ENCODE measurements around the gene LACTB.

LACTB gene, protein sequence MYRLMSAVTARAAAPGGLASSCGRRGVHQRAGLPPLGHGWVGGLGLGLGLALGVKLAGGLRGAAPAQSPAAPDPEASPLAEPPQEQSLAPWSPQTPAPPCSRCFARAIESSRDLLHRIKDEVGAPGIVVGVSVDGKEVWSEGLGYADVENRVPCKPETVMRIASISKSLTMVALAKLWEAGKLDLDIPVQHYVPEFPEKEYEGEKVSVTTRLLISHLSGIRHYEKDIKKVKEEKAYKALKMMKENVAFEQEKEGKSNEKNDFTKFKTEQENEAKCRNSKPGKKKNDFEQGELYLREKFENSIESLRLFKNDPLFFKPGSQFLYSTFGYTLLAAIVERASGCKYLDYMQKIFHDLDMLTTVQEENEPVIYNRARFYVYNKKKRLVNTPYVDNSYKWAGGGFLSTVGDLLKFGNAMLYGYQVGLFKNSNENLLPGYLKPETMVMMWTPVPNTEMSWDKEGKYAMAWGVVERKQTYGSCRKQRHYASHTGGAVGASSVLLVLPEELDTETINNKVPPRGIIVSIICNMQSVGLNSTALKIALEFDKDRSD

DNA sequence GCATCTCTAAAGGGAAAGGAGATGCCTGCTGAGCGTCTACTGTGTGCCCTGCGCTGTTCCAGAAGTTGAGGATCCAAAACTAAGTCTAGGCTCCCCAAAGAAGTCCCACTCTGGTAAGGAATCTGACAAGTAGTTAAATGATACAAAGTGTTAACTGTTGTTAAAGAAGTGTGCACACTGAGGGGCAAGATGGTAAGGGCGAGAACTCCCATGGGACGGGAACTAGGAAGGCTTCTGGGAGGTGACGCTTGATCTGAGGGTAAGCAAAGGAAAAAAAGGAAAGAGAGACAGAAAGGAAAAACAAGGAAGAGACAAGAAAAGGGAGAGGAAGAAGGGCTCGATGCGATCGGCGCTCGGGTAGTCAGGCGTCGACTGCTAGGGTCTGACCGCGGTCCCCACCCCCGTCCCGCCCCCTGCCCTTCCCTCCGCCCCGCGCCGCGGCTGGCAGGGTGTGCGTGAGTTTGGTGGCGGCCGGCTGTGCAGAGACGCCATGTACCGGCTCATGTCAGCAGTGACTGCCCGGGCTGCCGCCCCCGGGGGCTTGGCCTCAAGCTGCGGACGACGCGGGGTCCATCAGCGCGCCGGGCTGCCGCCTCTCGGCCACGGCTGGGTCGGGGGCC, at the start of gene LACTB:
LACTB (plus strand) TSS at position 480 of the 620 bp plus-strand sequence; CDS start at position 491, 11 bp downstream.
- Histone ChIP-seq H3K4me3 (ENCODE audit: low read length) (peak within 1 kb of the TSS; percentile 83), H3K4me1 (ENCODE audit: control insufficient read depth, insufficient read depth, low read length) (peaks cover 3% of the 10 kb centered on the region), H3K27me3 (ENCODE audit: control insufficient read depth, insufficient read depth, low read length) (no peaks in the 10 kb centered on the region), H3K27ac (ENCODE audit: low read depth, low read length) (peak within 1 kb of the TSS; percentile 91), H3K36me3 (ENCODE audit: control insufficient read depth, insufficient read depth, low read length) (no peaks in the 10 kb centered on the region), H3K9ac (ENCODE audit: low read length) (peak within 1 kb of the TSS; percentile 51)

DNA sequence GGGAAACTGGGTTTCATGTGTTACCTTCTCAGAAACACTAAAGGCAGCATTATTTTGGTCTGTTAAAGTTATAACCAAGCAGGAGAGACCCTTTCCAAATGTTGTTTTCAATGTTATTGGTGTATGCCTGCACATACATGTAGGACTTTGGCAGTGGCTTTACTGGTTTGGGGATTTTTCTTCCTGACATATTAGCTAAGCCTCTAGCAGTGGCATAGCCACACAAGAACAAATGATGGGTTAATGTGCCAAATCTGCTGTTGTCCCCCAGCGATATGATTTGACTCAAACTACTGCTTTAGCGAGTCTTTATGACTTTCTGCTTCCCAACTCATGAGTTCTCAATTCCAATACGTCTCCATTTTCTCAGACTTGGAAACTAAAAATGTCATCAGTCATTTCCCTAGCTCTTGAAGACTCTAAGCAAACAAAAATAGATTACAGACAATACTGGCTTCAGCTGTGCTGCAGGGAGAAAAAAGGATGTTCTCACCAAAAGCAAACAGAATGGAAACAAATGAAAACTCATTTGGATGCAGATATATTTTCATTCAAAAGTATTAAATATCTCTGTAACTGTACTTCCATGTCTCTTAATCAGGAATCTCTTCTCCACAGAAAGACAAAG, 49.5 kb upstream of the LACTB start:
- H3K4me1 ChIP-seq (ENCODE audit: control insufficient read depth, insufficient read depth, low read length), result peaks cover 40% of the 10 kb centered on the region

DNA sequence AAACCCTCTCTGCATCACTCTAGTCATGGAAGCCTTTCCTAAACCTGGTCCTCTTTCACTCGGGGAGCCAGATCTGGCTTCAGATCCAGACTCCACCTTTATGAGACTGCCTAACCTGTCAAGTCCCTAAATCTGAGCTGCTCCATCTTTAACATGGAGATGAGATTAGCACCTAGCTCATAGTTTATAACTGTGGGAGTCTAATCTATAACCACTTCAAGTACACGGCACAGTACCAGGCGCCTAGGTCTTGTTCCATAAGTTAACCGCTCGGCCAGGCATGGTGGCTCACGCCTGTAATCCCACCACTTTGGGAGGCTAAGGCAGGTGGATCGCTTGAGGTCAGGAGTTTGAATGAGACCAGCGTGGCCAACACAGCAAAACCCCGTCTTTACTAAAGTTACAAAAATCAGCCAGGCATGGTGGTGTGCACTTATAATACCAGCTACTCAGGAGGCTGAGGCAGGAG, 48.8 kb upstream of the LACTB start:
- Histone ChIP-seq H3K4me1 (ENCODE audit: control insufficient read depth, insufficient read depth, low read length) (peaks cover 34% of the 10 kb centered on the region), H3K27ac (ENCODE audit: low read depth, low read length) (peak overlapping the region; percentile 11), H3K27me3 (ENCODE audit: control insufficient read depth, insufficient read depth, low read length) (no peaks in the 10 kb centered on the region)

More for the DNA sequence above, 49.5 kb upstream of the LACTB start:
- H3K27ac ChIP-seq (ENCODE audit: low read depth, low read length), result peak overlapping the region; percentile 11
- no peaks in the 10 kb centered on the region for H3K27me3 ChIP-seq (ENCODE audit: control insufficient read depth, insufficient read depth, low read length)
- H3K36me3 ChIP-seq (ENCODE audit: control insufficient read depth, insufficient read depth, low read length), result peaks cover 32% of the 10 kb centered on the region
- H3K9ac ChIP-seq (ENCODE audit: low read length), result no peak overlapping the region
- no peak overlapping the region for H3K4me3 ChIP-seq (ENCODE audit: low read length)

DNA sequence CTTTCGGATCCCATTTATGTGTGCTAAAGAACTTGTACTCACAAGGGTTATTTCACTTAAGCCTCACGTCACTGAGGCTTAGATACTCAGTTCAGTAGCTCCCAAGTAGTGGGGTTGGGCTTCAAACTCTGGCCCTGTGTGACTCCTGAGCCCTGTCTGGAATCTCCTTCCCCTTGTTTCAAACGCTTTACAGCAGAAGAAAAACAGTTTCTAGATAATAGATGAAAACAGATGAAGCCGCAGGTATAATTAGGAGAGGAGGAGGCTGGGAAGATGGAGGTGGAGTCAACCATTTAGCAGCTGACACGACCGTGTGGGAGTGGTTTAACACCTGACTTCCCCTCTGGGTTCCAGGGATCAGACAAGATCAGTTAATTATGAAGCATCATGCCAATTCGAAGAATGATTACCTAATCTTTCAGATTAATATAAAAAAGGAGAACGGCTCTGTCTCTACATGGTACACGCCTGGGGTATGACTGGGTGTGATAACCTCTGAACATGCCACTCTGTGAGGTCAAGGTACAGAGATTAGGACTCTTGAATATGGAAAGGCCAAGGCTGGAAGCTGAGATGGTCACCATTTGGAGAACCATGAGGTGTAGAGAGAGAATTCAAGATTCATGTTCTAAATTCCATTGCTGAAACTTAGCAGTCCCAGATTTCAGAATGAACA, 48.0 kb upstream of the LACTB start:
- H3K36me3 ChIP-seq (ENCODE audit: control insufficient read depth, insufficient read depth, low read length), result peaks cover 20% of the 10 kb centered on the region
- H3K4me1 ChIP-seq (ENCODE audit: control insufficient read depth, insufficient read depth, low read length), result peaks cover 31% of the 10 kb centered on the region
- H3K27ac ChIP-seq (ENCODE audit: low read depth, low read length), result peak overlapping the region; percentile 64
- H3K4me3 ChIP-seq (ENCODE audit: low read length), result no peak overlapping the region
- H3K9ac ChIP-seq (ENCODE audit: low read length), result no peak overlapping the region
- no peaks in the 10 kb centered on the region for H3K27me3 ChIP-seq (ENCODE audit: control insufficient read depth, insufficient read depth, low read length)

More for the DNA sequence above, 48.8 kb upstream of the LACTB start:
- peaks cover 28% of the 10 kb centered on the region for H3K36me3 ChIP-seq (ENCODE audit: control insufficient read depth, insufficient read depth, low read length)
- no peak overlapping the region for H3K4me3 ChIP-seq (ENCODE audit: low read length)
- H3K9ac ChIP-seq (ENCODE audit: low read length), result no peak overlapping the region

DNA sequence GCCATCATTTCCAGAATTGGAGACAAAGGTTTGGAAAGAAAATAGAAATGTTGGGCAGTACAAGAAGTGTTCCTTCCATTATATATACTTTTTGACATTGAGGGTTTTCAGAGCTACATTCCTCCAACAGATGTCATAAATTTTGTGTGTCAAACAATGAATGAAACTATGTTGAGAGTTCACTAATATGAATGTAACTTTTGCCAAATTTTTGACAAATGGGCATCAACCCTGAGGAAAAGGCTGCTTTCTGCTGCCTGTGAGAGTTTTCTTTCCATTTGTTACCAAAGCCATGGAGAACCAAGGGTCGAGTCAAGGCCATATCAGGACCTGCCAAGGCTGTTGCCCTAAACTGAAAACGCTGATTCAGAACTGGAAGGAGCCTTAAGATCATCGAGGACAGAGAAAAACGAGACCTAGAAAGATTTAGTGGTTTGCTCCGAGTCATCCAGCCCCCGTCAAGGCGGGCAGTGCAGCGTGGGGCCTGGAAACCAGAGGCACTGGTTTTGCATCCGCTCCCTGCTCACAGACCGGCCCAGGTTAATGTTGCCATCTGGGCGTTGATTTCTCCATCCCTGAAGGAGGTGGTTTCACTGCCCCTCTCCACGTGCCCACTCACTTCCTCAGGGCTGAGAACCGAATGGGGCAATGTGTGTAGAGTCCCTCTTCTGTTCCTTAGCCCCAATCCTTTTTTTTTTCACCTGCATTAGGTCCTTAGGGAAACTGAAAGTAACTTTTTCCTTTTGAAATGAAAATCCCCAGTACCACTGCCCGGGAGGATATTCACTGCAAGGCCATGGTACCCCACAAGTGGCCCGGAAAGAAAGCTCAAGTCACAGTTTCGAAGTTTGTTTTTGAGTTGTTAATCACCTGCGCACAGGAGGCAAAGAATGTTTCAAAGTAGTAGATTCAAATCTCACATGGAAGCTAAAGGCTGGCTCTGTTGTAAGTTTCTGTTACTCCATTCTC, 46.4 kb upstream of the LACTB start:
- peak overlapping the region; percentile 45 for H3K4me3 ChIP-seq (ENCODE audit: low read length)
- peaks cover 10% of the 10 kb centered on the region for H3K36me3 ChIP-seq (ENCODE audit: control insufficient read depth, insufficient read depth, low read length)
- peaks cover 22% of the 10 kb centered on the region for H3K4me1 ChIP-seq (ENCODE audit: control insufficient read depth, insufficient read depth, low read length)
- H3K27ac ChIP-seq (ENCODE audit: low read depth, low read length), result peak overlapping the region; percentile 75
- no peaks in the 10 kb centered on the region for H3K27me3 ChIP-seq (ENCODE audit: control insufficient read depth, insufficient read depth, low read length)
- no peak overlapping the region for H3K9ac ChIP-seq (ENCODE audit: low read length)

DNA sequence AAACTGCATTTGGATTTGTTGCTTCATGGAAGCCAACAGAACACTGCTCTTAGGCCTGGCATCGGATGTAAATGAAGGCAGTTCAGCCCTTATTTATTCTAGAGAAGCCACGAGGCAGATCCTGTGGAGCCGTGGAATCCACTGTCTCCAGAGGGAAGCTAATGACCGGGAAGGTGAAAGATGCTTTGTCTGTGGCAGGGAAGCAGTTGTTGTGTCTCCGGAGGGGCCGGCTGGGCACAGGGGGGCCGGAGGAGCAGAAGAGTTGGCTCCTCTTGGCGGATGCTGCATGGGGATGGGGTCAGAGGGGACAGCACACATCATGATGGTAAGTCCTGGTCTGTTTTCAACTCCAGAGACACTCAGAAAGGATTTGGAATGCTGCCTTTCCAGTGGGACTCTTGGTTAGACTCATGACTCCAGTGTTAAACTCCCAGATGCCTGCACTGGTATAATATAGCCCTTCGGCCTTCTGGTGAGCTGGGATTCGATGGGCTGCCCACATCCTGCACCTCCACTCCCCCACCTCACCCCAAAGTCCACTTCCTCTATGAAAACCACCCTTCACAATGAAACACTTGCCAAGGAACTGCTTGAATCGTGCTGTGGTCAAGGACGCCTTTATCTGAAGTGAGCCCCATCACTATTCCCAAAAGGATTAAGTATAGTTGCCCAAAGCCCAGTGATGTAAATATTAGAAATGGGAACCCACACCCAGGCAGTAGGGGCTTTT, 45.5 kb upstream of the LACTB start:
- no peaks in the 10 kb centered on the region for H3K27me3 ChIP-seq (ENCODE audit: control insufficient read depth, insufficient read depth, low read length)
- peaks cover 4% of the 10 kb centered on the region for H3K36me3 ChIP-seq (ENCODE audit: control insufficient read depth, insufficient read depth, low read length)
- no peak overlapping the region for H3K9ac ChIP-seq (ENCODE audit: low read length)
- H3K4me3 ChIP-seq (ENCODE audit: low read length), result no peak overlapping the region
- peaks cover 25% of the 10 kb centered on the region for H3K4me1 ChIP-seq (ENCODE audit: control insufficient read depth, insufficient read depth, low read length)
- peak overlapping the region; percentile 75 for H3K27ac ChIP-seq (ENCODE audit: low read depth, low read length)

DNA sequence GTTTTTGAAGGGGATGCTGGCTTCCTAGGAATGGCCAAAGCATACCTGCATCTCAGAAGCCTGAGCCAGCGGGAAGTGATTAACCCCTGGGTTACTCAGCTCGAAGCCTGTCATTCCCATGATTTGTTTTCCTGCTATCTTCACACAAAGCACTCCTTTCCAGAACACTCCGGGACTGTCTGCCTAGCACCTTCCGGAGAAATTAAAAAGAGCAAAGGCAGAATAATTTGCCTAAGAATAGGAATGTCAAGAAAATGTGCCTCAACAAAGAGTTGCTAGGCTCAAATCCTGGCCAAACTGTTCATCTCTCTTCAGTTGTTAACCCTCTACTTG, 45.0 kb upstream of the LACTB start:
- Histone ChIP-seq H3K4me3 (ENCODE audit: low read length) (no peak overlapping the region), H3K27me3 (ENCODE audit: control insufficient read depth, insufficient read depth, low read length) (no peaks in the 10 kb centered on the region), H3K4me1 (ENCODE audit: control insufficient read depth, insufficient read depth, low read length) (peaks cover 25% of the 10 kb centered on the region), H3K9ac (ENCODE audit: low read length) (no peak overlapping the region), H3K36me3 (ENCODE audit: control insufficient read depth, insufficient read depth, low read length) (no peaks in the 10 kb centered on the region), H3K27ac (ENCODE audit: low read depth, low read length) (peak overlapping the region; percentile 75)

DNA sequence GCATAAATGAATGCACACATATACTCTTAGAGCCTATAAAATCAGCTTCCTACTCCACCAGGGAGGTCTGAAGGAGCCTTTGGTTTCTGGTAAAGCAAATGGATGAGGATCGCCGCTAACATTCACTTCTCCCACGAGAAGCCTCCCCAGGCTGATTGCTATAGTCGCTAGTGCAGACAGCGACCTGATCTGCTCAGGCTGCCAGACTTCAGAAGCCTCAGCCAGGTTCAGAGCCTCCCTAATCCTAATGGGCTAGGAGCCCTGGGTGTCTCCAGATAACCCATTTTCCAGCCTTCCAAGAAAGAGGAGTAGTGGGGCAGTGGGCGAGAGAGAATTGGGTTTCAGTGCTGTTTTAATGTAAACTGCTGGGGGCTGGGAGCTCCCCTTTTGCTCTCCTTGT, 43.7 kb upstream of the LACTB start:
- Histone ChIP-seq H3K4me1 (ENCODE audit: control insufficient read depth, insufficient read depth, low read length) (peaks cover 29% of the 10 kb centered on the region), H3K4me3 (ENCODE audit: low read length) (no peak overlapping the region), H3K27ac (ENCODE audit: low read depth, low read length) (no peak overlapping the region), H3K9ac (ENCODE audit: low read length) (no peak overlapping the region), H3K36me3 (ENCODE audit: control insufficient read depth, insufficient read depth, low read length) (no peaks in the 10 kb centered on the region), H3K27me3 (ENCODE audit: control insufficient read depth, insufficient read depth, low read length) (no peaks in the 10 kb centered on the region)

DNA sequence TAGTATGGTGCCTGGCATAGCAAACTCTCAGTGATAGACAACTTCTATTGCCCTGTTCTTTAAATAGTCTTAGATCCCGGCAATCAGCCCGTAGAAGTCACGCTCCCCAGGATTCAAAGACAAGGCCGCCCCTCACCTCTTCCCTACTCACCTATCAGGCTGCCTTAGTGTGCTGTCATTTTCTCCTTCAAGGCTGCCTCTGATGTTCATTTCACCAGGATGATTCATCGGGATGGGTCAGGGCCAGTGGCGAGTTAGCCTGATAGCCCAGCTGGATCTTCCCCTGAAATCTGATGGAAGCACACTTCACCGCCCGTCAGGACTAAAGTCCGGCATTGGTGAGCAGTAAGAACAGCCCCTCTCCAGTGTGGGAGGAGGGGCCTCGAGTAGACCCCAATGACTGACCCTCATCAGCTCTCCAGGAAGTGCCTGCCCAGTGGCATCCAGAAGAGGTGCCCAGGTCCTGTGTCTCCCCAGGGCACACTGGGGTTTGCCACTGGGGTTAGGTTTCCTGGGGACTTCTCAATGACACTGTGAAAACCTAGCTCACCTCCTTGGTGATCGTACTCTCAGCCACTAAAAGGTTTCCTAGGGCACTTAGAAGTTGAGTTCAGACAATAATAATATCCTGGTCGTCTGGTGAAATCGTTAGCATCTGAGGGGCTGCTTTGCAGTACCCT, 41.6 kb upstream of the LACTB start:
- no peak overlapping the region for H3K9ac ChIP-seq (ENCODE audit: low read length)
- no peak overlapping the region for H3K4me3 ChIP-seq (ENCODE audit: low read length)
- no peaks in the 10 kb centered on the region for H3K27me3 ChIP-seq (ENCODE audit: control insufficient read depth, insufficient read depth, low read length)
- H3K27ac ChIP-seq (ENCODE audit: low read depth, low read length), result no peak overlapping the region
- no peaks in the 10 kb centered on the region for H3K36me3 ChIP-seq (ENCODE audit: control insufficient read depth, insufficient read depth, low read length)
- H3K4me1 ChIP-seq (ENCODE audit: control insufficient read depth, insufficient read depth, low read length), result peaks cover 28% of the 10 kb centered on the region

DNA sequence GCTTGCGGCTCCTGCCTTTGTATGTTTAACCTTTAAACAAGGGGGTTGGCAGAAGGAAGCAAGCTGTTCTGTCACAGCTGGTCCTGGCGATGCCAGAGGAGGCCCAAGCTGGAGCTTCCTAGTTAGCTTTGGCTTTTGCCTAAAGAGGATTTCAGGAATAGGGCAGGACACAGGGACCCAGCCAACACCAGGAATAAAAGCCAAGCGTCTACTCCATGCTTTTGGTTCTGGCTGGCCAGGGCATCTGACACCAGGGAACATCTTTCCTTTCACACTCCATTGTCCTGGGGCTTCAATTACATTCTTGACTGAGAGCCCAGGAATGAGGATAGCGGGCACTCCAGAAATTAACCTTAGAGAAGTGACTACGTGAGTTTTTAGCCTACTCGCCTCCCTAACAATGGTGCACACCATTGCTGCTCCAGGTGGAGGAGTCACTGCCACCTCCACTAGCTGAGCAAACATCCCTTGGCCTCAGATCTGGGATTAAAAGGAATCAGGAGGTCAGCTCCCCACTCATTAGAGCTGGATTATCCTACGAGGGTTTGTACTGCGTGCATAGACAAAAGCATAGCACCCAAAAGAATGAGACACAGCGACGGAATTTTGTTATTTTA, 40.9 kb upstream of the LACTB start:
- peaks cover 22% of the 10 kb centered on the region for H3K4me1 ChIP-seq (ENCODE audit: control insufficient read depth, insufficient read depth, low read length)
- H3K9ac ChIP-seq (ENCODE audit: low read length), result no peak overlapping the region
- no peak overlapping the region for H3K27ac ChIP-seq (ENCODE audit: low read depth, low read length)
- H3K36me3 ChIP-seq (ENCODE audit: control insufficient read depth, insufficient read depth, low read length), result no peaks in the 10 kb centered on the region
- H3K4me3 ChIP-seq (ENCODE audit: low read length), result no peak overlapping the region
- H3K27me3 ChIP-seq (ENCODE audit: control insufficient read depth, insufficient read depth, low read length), result no peaks in the 10 kb centered on the region

Measured in rectal smooth muscle tissue (tissue), 1 donor.